T-helper 2 cell treated with Interferon-gamma antibody and Interleukin-4, amounts not matched to agents 5 μg/mL and 100 μg/mL, for 36 hours (primary cell): Measurements from ENCODE around the gene NEK2.
"Not testable (repeated sequence)": the region's sequence is repeated elsewhere in the genome, so short reads cannot be mapped to it uniquely, and the experiment has no call there.

Experiments used
- DNase-seq: peaks from one replicate; pipeline ENCODE4 v3.0.0; 2021; ENCODE audit warnings: low spot score
- H3K27ac Mint-ChIP-seq: one replicate; pipeline ENCODE4 v1.8.0; 2021; ENCODE audit warnings: mild to moderate bottlenecking, mixed read lengths
- H3K27me3 Mint-ChIP-seq: one replicate; pipeline ENCODE4 v1.8.0; 2021; ENCODE audit warnings: low read depth, mixed read lengths
- H3K36me3 Mint-ChIP-seq: one replicate; pipeline ENCODE4 v1.8.0; 2021; ENCODE audit warnings: low read depth, mixed read lengths
- H3K4me1 Mint-ChIP-seq: one replicate; pipeline ENCODE4 v1.8.0; 2021; ENCODE audit warnings: low read depth, mixed read lengths
- H3K4me3 Mint-ChIP-seq: one replicate; pipeline ENCODE4 v1.8.0; 2022; ENCODE audit warnings: mild to moderate bottlenecking, moderate library complexity, mixed read lengths
- H3K9me3 Mint-ChIP-seq: one replicate; pipeline ENCODE4 v1.8.0; 2021; ENCODE audit warnings: mixed read lengths

Gene NEK2

GRCh38 chr1:211650904-211651303 lies 24.5 kb downstream of the NEK2 start:
- H3K27ac Mint-ChIP-seq, result no peak overlapping the region
- H3K9me3 Mint-ChIP-seq, result no peaks in the 10 kb centered on the region
- peaks cover 11% of the 10 kb centered on the region for H3K27me3 Mint-ChIP-seq
- peaks cover 8% of the 10 kb centered on the region for H3K4me1 Mint-ChIP-seq
- no peak overlapping the region for H3K4me3 Mint-ChIP-seq
- DNase-seq, result no peak
- no peaks in the 10 kb centered on the region for H3K36me3 Mint-ChIP-seq

- DNase-seq, result no peak
- H3K36me3 Mint-ChIP-seq, result no peaks in the 10 kb centered on the region
- no peak overlapping the region for H3K27ac Mint-ChIP-seq
- H3K4me3 Mint-ChIP-seq, result no peak overlapping the region
- peaks cover 5% of the 10 kb centered on the region for H3K4me1 Mint-ChIP-seq
- H3K9me3 Mint-ChIP-seq, result no peaks in the 10 kb centered on the region
- peaks cover 11% of the 10 kb centered on the region for H3K27me3 Mint-ChIP-seq
Observed at GRCh38 chr1:211648980-211649934, 26.2 kb downstream of the NEK2 start.

GRCh38 chr1:211648336-211648735 lies 27.1 kb downstream of the NEK2 start:
- H3K4me1 Mint-ChIP-seq, result no peaks in the 10 kb centered on the region
- H3K4me3 Mint-ChIP-seq, result no peak overlapping the region
- H3K36me3 Mint-ChIP-seq, result no peaks in the 10 kb centered on the region
- no peak overlapping the region for H3K27ac Mint-ChIP-seq
- H3K27me3 Mint-ChIP-seq, result peaks cover 11% of the 10 kb centered on the region
- no peaks in the 10 kb centered on the region for H3K9me3 Mint-ChIP-seq
- no peak for DNase-seq

GRCh38 chr1:211647711-211648121 lies 27.7 kb downstream of the NEK2 start:
- no peak overlapping the region for H3K4me3 Mint-ChIP-seq
- no peak overlapping the region for H3K27ac Mint-ChIP-seq
- H3K27me3 Mint-ChIP-seq, result peaks cover 11% of the 10 kb centered on the region
- H3K4me1 Mint-ChIP-seq, result no peaks in the 10 kb centered on the region
- no peaks in the 10 kb centered on the region for H3K36me3 Mint-ChIP-seq
- no peaks in the 10 kb centered on the region for H3K9me3 Mint-ChIP-seq
- DNase-seq, result no peak

- no peak overlapping the region for H3K4me3 Mint-ChIP-seq
- no peaks in the 10 kb centered on the region for H3K4me1 Mint-ChIP-seq
- H3K27me3 Mint-ChIP-seq, result peaks cover 13% of the 10 kb centered on the region
- DNase-seq, result no peak
- H3K27ac Mint-ChIP-seq, result no peak overlapping the region
- no peaks in the 10 kb centered on the region for H3K36me3 Mint-ChIP-seq
- H3K9me3 Mint-ChIP-seq, result no peaks in the 10 kb centered on the region
Observed at GRCh38 chr1:211646566-211646965, 28.9 kb downstream of the NEK2 start.

- not testable (repeated sequence) for H3K36me3 Mint-ChIP-seq, H3K27ac Mint-ChIP-seq, H3K4me1 Mint-ChIP-seq, H3K4me3 Mint-ChIP-seq, H3K9me3 Mint-ChIP-seq, DNase-seq
- peaks cover 13% of the 10 kb centered on the region for H3K27me3 Mint-ChIP-seq
Observed at GRCh38 chr1:211645601-211646000, 29.8 kb downstream of the NEK2 start.

GRCh38 chr1:211644653-211645052 lies 30.8 kb downstream of the NEK2 start:
- H3K27me3 Mint-ChIP-seq, result peaks cover 13% of the 10 kb centered on the region
- H3K4me1 Mint-ChIP-seq, result no peaks in the 10 kb centered on the region
- DNase-seq, result no peak
- no peak overlapping the region for H3K4me3 Mint-ChIP-seq
- no peaks in the 10 kb centered on the region for H3K9me3 Mint-ChIP-seq
- H3K27ac Mint-ChIP-seq, result no peak overlapping the region
- no peaks in the 10 kb centered on the region for H3K36me3 Mint-ChIP-seq

- Mint-ChIP-seq H3K4me3 (no peak overlapping the region), H3K9me3 (no peaks in the 10 kb centered on the region)
Observed at GRCh38 chr1:211643324-211644212, 31.9 kb downstream of the NEK2 start.

GRCh38 chr1:211642870-211643269 lies 32.6 kb downstream of the NEK2 start:
- no peak overlapping the region for H3K27ac Mint-ChIP-seq
- peaks cover 10% of the 10 kb centered on the region for H3K27me3 Mint-ChIP-seq
- H3K36me3 Mint-ChIP-seq, result no peaks in the 10 kb centered on the region
- no peaks in the 10 kb centered on the region for H3K9me3 Mint-ChIP-seq
- DNase-seq, result no peak
- H3K4me1 Mint-ChIP-seq, result no peaks in the 10 kb centered on the region
- no peak overlapping the region for H3K4me3 Mint-ChIP-seq

More at GRCh38 chr1:211643324-211644212, 31.9 kb downstream of the NEK2 start:
- no peaks in the 10 kb centered on the region for H3K4me1 Mint-ChIP-seq
- no peak overlapping the region for H3K27ac Mint-ChIP-seq
- no peaks in the 10 kb centered on the region for H3K36me3 Mint-ChIP-seq
- DNase-seq, result no peak
- H3K27me3 Mint-ChIP-seq, result peaks cover 13% of the 10 kb centered on the region

- Mint-ChIP-seq H3K4me3 (no peak overlapping the region), H3K9me3 (no peaks in the 10 kb centered on the region), H3K27ac (no peak overlapping the region), H3K4me1 (no peaks in the 10 kb centered on the region), H3K36me3 (no peaks in the 10 kb centered on the region), H3K27me3 (peaks cover 8% of the 10 kb centered on the region)
- no peak for DNase-seq
Observed at GRCh38 chr1:211641942-211642341, 33.5 kb downstream of the NEK2 start.

GRCh38 chr1:211641044-211641800 lies 34.2 kb downstream of the NEK2 start:
- no peak overlapping the region for H3K4me3 Mint-ChIP-seq
- H3K36me3 Mint-ChIP-seq, result no peaks in the 10 kb centered on the region
- no peaks in the 10 kb centered on the region for H3K9me3 Mint-ChIP-seq
- H3K27me3 Mint-ChIP-seq, result peaks cover 3% of the 10 kb centered on the region
- no peak for DNase-seq
- no peaks in the 10 kb centered on the region for H3K4me1 Mint-ChIP-seq
- no peak overlapping the region for H3K27ac Mint-ChIP-seq

GRCh38 chr1:211640301-211640630 lies 35.2 kb downstream of the NEK2 start:
- Mint-ChIP-seq H3K9me3 (no peaks in the 10 kb centered on the region), H3K4me3 (no peak overlapping the region), H3K4me1 (no peaks in the 10 kb centered on the region), H3K27me3 (peaks cover 3% of the 10 kb centered on the region), H3K27ac (no peak overlapping the region), H3K36me3 (no peaks in the 10 kb centered on the region)
- DNase-seq, result no peak

GRCh38 chr1:211639475-211640300 lies 35.7 kb downstream of the NEK2 start:
- Mint-ChIP-seq H3K9me3 (no peaks in the 10 kb centered on the region), H3K27ac (no peak overlapping the region), H3K36me3 (no peaks in the 10 kb centered on the region), H3K4me3 (no peak overlapping the region), H3K27me3 (peaks cover 3% of the 10 kb centered on the region), H3K4me1 (no peaks in the 10 kb centered on the region)
- no peak for DNase-seq
